Bronchial epithelial cell (primary cell): ENCODE measurements around the gene RANBP9. TPM values are rescaled to one million over a fixed set of nuclear protein-coding genes. Genes with fewer than 3 reads are reported as not detected.

Experiments
- DNase-seq: peaks from one replicate; pipeline ENCODE4 v3.0.0-alpha.2; 2010; ENCODE audit warnings: low read depth
- FAIRE-seq: peaks from 2 replicates; lab custom pipeline; 2011; peaks lifted over from hg19 to GRCh38; lab: Jason Lieb, UNC
- H3K27me3 ChIP-seq: 2 replicates; pipeline ENCODE4 v1.5.1; 2011; ENCODE audit warnings: low read length; ENCODE audit not compliant: control insufficient read depth, insufficient read depth
- H3K36me3 ChIP-seq: 2 replicates; pipeline ENCODE4 v1.5.1; 2011; ENCODE audit warnings: low read length; ENCODE audit not compliant: control insufficient read depth, insufficient read depth
- H3K4me3 ChIP-seq: 2 replicates; pipeline ENCODE4 v1.5.1; 2011; ENCODE audit warnings: mild to moderate bottlenecking, low read depth, low read length, control low read depth
- total RNA-seq: library from RNA; depleted of rRNA; stranded (reverse); fragments of >200 nt; gene quantifications from 2 replicates; pipeline ENCODE4 v1.2.1, GENCODE V29; 2014
- TF ChIP-seq, protein P1 (sequence below): IDR thresholded peaks from 2 replicates; pipeline ENCODE4 v1.5.1; 2011; ENCODE audit warnings: mild to moderate bottlenecking, moderate library complexity, low read length, control low read depth, inconsistent platforms; ENCODE audit not compliant: insufficient read depth, severe bottlenecking

RANBP9 gene
- total RNA-seq, 1 donor from 2014 or later = 27.4 TPM

DNA sequence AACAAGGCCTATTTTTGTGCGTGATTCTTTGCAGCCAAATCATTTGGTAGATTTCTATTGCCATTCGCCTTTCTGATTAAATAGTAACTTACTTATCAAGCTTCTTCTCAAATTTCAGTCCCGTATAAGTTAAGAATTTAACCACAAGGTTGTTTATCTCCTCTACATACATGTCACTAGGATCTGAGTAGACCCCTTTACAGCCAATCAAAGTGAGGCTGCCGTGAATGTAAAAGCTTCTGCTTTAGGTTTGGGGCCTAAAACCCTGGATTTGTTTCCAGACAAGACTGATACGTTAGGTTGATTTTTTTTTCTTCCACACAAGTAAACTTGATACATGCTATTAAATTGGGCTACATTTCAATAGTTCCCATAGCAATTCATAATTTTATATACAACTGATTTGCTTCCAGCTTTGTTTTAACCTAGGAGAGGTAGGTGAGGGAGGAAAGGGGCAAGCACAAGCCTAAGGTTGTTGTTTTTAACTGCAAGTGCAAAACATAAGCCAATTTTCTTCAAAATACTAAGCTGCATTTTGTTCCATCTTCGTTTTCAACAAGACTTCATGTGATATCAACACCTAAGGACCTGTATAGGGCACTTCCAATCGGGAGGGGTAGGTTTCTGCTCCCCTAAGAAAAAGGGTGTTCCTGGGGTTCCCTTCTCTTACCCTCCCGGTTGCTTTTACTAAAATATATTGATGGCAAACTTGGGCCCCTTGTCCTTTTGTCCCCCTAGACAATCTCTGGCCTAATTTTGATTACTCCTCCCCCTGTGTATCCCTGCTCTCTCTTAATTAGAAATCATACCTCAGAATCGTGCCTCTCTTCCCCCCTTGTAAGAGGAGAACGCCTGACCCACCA is 1.7 kb downstream of the RANBP9 start:
- Histone ChIP-seq H3K36me3 (no peaks in the 10 kb centered on the region), H3K27me3 (no peaks in the 10 kb centered on the region), H3K4me3 (peak overlapping the region; percentile 55)
- TF ChIP-seq, protein P1, sequence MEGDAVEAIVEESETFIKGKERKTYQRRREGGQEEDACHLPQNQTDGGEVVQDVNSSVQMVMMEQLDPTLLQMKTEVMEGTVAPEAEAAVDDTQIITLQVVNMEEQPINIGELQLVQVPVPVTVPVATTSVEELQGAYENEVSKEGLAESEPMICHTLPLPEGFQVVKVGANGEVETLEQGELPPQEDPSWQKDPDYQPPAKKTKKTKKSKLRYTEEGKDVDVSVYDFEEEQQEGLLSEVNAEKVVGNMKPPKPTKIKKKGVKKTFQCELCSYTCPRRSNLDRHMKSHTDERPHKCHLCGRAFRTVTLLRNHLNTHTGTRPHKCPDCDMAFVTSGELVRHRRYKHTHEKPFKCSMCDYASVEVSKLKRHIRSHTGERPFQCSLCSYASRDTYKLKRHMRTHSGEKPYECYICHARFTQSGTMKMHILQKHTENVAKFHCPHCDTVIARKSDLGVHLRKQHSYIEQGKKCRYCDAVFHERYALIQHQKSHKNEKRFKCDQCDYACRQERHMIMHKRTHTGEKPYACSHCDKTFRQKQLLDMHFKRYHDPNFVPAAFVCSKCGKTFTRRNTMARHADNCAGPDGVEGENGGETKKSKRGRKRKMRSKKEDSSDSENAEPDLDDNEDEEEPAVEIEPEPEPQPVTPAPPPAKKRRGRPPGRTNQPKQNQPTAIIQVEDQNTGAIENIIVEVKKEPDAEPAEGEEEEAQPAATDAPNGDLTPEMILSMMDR = no peak
- DNase-seq (peak; percentile 62), FAIRE-seq (no peak)

DNA sequence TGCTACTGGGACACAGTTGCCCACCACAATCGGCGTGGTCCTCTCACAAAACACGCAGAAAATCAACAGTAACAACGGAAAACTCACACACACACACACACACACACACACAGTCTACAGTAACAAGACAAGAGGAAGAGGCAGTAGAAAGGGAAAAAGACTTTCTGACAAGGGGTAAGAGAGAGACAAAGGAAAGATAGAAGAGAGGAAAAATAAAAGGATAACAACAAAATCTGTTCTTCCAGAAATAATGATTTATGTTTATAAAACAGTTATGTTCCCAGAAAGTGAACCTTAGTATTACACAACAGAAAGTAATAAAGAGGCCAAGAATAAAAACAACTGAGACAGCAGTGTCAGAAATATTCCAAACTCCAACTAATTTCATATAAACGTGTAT is 2.9 kb downstream of the RANBP9 start:
- FAIRE-seq (no peak), DNase-seq (no peak)
- peak overlapping the region; percentile 55 for H3K4me3 ChIP-seq
- TF ChIP-seq, protein P1 = no peak
- no peaks in the 10 kb centered on the region for H3K27me3 ChIP-seq
- H3K36me3 ChIP-seq = no peaks in the 10 kb centered on the region

DNA sequence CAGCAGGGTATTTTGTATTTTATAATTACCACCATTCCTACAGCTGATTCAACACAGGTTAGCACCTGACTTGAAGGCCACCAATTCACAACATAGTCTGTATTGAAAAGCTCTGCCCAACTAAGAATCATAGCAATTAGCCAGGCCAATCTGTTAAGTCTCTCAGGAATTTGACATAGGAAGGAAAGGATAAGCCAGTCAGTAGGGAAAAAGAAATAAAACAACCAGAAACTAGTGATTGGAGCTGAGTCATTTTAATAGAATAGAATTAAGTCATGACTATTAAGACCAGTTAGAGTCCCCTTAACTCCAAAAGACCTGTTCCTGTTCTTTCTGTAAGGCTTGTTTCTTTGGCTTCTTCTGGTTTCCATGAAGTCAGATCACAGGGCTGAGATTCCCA is 8.1 kb downstream of the RANBP9 start:
- TF ChIP-seq, protein P1 = no peak
- DNase-seq = no peak
- H3K27me3 ChIP-seq = no peaks in the 10 kb centered on the region
- no peak for FAIRE-seq
- H3K36me3 ChIP-seq = no peaks in the 10 kb centered on the region
- no peak overlapping the region for H3K4me3 ChIP-seq

DNA sequence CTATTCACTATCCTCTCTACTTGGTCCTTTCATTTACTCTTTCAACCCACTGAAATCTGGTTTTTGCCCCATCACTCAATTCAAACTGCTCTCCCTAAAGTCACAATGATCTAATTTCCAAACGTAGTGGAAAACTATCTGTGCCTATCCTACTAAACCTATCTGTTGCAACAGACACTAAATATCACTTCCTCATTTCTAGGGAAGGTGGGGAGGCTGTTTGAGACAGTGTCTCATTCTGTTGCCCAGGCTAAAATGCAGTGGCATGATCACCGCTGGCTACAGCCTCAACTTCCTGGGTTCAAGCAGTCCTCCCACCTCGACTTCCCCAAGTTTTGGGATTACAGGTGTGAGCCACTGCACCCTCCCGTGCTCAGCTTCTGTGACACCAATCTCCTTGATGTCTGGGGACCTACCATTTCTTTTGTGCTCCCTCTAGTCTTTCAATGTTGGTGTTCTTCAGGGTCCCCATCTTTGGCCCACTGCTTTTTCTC is 8.8 kb downstream of the RANBP9 start:
- DNase-seq (no peak), FAIRE-seq (no peak)
- Histone ChIP-seq H3K27me3 (no peaks in the 10 kb centered on the region), H3K4me3 (no peak overlapping the region), H3K36me3 (no peaks in the 10 kb centered on the region)
- TF ChIP-seq, protein P1 = no peak

DNA sequence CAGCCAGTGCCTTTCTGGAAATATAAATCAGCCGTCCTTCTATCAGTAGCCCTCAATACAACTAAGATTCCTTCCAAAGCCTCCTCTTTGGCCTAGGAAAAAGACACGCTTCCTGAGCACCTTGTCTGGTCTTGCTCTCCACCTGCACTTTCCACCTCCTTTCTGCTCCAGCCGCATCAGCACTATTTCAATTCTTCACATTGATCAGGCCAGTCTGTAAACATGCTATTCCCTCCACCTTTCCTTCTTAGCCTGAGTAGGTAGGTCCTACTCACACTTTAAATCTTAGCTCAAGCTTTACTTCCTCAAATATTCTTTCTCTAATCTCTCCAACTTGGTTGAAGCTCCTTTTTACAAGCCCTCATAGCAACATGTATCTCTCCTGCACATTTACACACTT is 11.4 kb downstream of the RANBP9 start:
- TF ChIP-seq, protein P1 = no peak
- no peak for DNase-seq
- FAIRE-seq = no peak
- Histone ChIP-seq H3K36me3 (no peaks in the 10 kb centered on the region), H3K27me3 (no peaks in the 10 kb centered on the region), H3K4me3 (no peak overlapping the region)
